Amygdala (tissue), 56 donors: ENCODE results near the gene SC5D.

Experiments
- DNase-seq, 56 donors: peaks; one replicate each; lab custom pipeline; 2025; lab: John Stamatoyannopoulos, UW

The SC5D gene

GRCh38 chr11:121328176-121328966 is 35.8 kb downstream of the SC5D start:
- no peak for DNase-seq

- no peak for DNase-seq
Observed at GRCh38 chr11:121328967-121329679, 36.6 kb downstream of the SC5D start.

DNA sequence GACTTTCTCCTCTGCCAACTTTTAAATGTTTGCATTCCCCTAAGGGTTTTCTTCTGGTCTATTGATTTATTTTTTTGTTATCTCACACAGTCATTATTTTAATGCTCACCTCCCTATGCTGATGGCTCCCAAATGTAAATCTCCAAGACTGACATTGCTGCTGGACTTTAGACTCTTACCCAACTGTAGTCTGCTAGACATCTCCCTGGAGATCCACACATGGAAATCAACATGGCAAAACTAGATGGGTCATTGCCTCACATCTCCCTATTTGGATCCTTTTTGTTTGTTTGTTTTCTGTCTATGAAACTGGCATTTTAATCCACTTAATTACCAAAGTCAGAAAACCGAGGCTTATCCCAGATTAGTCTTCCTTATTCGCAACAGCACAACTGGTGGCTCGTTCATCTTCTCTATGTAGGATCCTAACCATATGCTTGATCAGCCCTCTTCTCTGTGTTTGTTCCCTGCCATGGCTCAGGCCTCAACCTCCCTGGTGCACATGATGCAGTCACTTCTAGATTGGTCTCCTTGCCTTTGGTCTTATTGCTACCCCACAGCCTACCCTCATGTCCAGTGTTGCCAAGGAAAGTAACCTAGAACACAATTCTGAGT is 37.3 kb downstream of the SC5D start:
- no peak for DNase-seq

- no peak for DNase-seq
Observed at GRCh38 chr11:121330614-121331435, 38.3 kb downstream of the SC5D start.

GRCh38 chr11:121334973-121335710 is 42.6 kb downstream of the SC5D start:
- peak in 2 of 56 donors; percentile 7 for DNase-seq

GRCh38 chr11:121336279-121336937 is 43.8 kb downstream of the SC5D start:
- no peak for DNase-seq

- DNase-seq, result no peak
Observed at GRCh38 chr11:121337078-121337477, 44.5 kb downstream of the SC5D start.

DNA sequence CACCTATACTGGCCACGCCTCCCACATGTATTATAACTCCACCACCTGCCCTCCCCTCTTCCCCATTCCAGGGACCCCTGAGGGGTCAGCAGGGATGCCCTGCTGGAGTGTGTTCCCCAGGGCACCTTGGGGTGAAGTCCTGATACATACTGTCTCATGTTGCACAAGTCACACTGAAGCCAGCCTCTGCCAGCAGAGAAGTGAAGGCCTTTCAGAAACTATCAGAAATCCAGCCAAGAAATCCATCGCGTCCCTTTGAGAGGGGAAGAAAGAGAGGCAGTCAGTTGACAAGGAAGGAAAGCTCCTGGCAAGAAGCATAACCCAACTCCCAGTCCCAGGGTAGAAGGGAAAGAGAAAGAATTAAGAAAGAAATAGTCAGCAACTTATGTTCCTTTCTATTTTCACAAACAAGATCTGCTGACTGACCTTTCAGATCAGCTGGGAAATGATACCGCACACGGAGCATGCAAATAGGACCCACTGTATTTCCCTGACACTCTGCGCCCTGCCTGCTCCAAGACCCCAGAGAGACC is 45.2 kb downstream of the SC5D start:
- DNase-seq, result peak in 5 of 56 donors; percentile 6 to 19 (median 16)

- DNase-seq, result no peak
Observed at GRCh38 chr11:121338536-121338935, 46.0 kb downstream of the SC5D start.

DNA sequence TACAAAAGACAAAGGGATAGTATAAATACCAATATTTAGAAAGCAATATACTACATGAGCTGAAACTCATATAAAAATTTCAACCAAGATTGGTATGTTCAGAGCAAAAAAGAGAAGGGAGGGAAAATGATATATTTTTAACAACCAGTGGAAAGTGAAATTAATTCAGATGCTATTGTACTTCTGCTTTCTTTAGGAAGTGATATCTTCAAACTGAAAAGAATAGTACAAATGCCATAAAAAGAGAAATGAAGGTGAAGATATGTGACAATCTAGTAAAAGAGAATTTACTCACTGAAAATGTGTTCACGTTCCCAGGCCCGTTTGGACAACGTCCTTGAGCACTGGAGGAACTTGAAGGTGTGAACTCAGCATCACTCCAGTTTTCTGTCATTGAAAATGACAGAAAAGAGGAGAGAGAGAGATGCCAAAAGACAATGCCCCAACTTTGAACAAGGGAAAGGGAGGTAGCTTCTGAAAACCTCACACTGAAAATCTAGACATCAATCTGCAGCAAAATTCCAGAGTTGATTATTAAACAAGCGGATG is 47.5 kb downstream of the SC5D start:
- DNase-seq, result no peak

DNA sequence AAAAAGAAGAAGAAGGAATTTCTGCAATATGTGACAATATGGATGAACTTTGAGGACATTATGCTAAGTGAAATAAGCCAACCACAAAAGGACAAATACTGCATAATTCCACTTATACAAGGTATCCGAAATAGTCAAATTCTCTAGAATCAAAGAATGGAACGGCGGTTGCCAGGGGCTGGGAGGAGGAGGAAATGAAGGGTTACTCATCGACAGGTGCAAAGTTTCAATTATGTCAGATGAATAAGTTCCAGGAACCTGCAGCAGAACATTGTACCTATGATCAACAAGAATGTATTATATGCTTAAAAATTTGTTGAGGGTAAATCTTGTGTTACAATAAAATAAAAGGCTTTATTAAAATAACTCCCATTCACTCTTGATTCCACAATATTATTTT is 49.0 kb downstream of the SC5D start:
- no peak for DNase-seq

- DNase-seq, result no peak
Observed at GRCh38 chr11:121344824-121345223, 52.3 kb downstream of the SC5D start.

DNA sequence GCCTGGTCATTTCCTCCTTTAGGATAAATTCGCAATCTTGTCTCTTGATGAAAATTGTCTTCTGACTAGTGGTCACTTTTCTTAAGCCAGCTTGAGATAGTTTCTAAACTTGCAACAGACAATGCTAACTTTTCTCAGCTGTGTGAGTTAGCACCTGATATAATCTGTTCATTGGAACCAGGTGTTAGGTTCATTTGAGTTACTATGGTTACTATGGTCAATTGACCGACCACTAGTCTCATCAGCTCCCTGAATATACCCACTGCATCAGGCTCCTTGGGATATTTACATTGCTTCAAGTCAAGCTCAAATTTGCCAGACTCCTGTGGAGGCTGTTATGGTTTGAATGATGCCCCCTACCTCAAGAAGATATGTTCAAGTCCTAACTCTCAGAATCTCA is 54.5 kb downstream of the SC5D start:
- no peak for DNase-seq

DNA sequence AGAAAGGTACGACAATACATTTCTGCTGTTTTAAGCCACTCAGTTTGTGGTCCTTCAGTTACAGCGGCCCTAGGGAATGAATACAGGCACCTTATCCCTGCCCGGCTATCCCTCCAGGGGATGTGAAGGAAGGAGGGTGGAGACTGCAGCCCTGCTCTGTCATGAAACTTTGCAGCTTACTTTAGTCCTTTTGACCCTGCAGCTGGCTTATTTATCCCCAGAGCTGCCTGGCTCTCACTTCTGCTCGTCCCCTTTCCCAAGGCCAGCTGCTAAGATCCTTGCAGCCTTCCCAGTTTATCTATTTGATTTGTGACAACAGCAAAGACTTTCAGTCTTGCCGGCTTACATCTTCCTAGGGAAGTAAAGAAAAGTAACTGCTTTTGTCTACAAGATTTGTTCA is 55.2 kb downstream of the SC5D start:
- DNase-seq, result no peak

DNA sequence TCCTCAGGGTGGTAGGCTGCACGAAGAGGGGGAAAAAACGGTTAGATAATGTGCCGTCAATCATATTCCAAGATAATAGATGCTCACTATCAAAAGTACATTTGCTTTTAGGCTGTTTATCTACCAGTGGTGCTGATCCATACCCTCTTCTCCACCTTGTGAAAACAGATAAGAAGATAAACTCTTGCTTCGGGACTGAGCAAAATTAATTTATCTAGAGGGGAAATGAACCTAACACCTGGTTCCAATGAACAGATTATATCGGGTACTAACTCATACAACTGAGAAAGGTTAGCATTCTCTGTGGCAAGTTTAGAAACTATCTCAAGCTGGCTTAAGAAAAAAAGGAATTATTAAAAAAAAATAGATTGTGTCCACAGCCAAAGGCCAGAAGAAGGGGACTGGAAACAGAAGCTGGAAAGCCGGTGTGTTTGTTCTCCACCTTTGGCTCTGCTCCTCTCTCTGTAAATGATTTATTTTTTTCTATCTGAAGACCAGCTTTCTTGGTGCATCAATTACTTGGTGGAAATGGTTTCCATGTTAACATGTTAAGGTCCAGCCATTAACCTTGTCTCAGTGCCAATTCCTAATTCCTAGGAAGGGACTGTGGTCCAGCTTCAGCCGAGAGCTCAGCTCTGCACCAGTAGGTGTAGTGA is 55.8 kb downstream of the SC5D start:
- no peak for DNase-seq

DNA sequence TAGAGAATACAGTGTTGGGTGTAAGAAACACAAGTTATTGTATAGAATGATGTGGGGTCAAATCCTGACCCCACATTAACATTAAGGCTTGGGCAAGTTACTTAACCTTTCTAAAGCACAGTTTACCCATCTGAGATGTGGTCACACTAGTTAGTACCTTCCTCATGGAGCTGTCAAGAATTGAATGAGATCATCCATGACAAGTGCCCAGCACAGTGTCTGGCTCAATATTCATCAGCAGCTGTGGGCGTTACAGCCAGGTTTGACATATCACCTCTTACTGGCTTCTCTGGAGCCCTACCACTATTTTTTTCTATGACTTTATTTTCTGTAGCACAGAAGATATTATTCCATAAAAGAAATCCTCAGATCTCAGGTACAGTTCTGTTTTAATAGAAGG is 57.2 kb downstream of the SC5D start:
- DNase-seq, result no peak

DNA sequence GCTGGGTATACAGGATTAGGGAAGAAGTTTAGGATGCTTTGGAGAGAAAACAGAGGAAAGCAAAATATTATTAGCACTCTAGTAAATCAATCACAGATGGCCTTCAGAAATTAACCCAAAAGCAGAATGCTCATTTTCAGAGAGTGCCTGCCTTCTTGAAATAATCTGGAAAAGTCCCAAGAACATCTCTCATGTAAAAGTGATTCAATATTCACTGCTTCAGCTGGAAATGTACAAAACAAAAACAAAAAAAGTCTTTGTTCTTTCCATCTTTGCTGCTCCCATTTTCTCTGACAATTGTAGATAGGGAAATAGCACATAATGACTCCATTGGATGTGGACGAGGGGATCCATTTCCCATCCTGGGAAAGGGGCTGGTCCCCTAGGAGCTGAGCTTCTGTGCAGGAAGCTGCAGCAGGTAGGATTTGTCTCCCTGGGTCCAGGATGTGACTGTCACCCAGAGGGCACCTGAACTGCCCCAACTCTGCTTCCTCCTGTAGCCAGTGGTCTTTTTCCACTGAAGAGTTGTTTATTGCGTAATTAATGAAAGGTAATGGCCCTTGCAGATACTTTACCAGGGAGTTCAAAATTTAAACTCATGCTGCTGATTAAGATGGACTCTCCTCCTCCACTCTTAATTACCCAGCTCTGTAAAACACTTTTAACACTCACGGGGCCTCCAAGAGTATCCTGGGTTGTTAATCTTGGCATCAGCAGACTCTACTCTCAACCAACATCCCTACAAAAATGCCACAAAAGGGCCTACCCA is 57.9 kb downstream of the SC5D start:
- no peak for DNase-seq
